ENCODE data around the gene MFAP3. TPM values are rescaled to one million over a fixed set of nuclear protein-coding genes. Genes with fewer than 3 reads are reported as not detected.

Gene MFAP3
- total and polyA plus RNA-seq, 2 of the 13 experiments (the other 11 are each of a cell fraction or from before 2014, with no cell fraction given): 12.1 to 28.3 TPM

DNA sequence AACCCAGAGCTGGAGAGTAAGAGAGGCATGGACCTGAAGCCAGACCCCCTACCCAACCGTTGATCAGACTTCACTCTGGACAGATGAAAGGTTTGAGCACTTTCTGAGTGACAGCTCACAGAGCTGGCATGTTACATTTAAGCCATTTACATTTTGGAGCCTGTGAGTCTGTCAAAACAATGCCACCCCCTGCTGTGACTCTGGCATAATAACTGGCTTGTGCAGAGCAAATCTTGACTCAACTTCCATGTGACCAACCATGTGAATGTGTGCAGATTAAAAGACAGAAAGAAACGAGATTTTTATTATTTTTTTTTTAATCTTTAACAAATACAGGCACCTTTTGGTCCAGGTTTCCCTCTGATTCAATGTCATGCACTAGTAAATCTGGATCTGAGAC, 48.5 kb downstream of the MFAP3 start:
- in situ Hi-C loops (cut with HindIII; ENCODE audit: extremely low pct_ligation_motif_present, low pct_unique_long_range_greater_than_20kb): no loop called here
- no peak for DNase-seq (ENCODE audit: low spot score)

DNA sequence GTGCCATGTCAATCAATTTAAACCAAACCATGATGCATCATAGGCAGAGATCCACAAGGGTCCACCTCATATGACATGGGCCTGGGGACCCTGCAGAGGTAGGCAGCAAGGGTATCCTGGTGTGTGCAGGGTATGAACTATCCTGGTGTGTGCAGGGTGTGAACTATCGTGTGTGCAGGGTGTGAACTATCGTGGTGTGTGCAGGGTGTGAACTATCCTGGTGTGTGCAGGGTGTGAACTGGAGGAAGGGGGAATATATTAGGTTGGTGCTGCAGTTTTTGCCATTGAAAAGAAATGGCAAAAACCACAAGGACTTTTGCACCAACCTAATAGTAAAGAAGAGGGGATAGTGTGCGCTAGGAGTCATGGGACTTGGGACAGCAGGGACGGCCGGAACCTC, 50.0 kb downstream of the MFAP3 start:
- WGBS (ENCODE audit: low lambda C conversion rate): 37% methylated on average over 5 of the region's 5 CpGs
- Histone ChIP-seq H3K9me3 (ENCODE audit: low read length) (no peaks in the 10 kb centered on the region), H3K79me2 (ENCODE audit: insufficient read depth, low read length) (no peaks in the 10 kb centered on the region), H3K36me3 (replicated peaks in 1 of 2; ENCODE audit: control insufficient read depth in 1 of 2, insufficient read depth in 2 of 2, low read length in 2 of 2) (no peaks in the 10 kb centered on the region), H2AFZ (ENCODE audit: low read length) (no peak overlapping the region), H3K9ac (ENCODE audit: insufficient read depth, low read depth, low read length) (no peak overlapping the region), H3K27me3 (ENCODE audit: control insufficient read depth in 1 of 2, insufficient read depth in 2 of 2, low read length in 2 of 2) (peaks cover 2 to 21% of the 10 kb centered on the region in 2 experiments; a peak in 3 of 5 replicates), H3K4me2 (ENCODE audit: low read depth, low read length) (no peak overlapping the region), H3K4me1 (ENCODE audit: insufficient read depth, low read length) (no peaks in the 10 kb centered on the region), H3K27ac (ENCODE audit: extremely low read length, insufficient read depth, low read length) (no peak overlapping the region), H4K20me1 (ENCODE audit: insufficient read depth, low read length) (no peaks in the 10 kb centered on the region), H3K4me3 (replicated peaks in 1 of 3; ENCODE audit: insufficient read depth in 1 of 3, low read depth in 2 of 3, low read length in 3 of 3) (no peak overlapping the region)
- in situ Hi-C loops (cut with HindIII; ENCODE audit: extremely low pct_ligation_motif_present, low pct_unique_long_range_greater_than_20kb) (no loop called here), intact Hi-C loops (cut with micrococcal nuclease; ENCODE audit: unreplicated experiment) (no loop called here)
- TF ChIP-seq ZKSCAN1 (IDR thresholded peaks at IDR 0.05; ENCODE audit: low read length) (no peak), BRCA1 (CRISPR knock-in tag; IDR thresholded peaks at IDR 0.05) (no peak)
- TF ChIP-seq, protein P1, sequence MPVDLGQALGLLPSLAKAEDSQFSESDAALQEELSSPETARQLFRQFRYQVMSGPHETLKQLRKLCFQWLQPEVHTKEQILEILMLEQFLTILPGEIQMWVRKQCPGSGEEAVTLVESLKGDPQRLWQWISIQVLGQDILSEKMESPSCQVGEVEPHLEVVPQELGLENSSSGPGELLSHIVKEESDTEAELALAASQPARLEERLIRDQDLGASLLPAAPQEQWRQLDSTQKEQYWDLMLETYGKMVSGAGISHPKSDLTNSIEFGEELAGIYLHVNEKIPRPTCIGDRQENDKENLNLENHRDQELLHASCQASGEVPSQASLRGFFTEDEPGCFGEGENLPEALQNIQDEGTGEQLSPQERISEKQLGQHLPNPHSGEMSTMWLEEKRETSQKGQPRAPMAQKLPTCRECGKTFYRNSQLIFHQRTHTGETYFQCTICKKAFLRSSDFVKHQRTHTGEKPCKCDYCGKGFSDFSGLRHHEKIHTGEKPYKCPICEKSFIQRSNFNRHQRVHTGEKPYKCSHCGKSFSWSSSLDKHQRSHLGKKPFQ (CRISPR knock-in tag; IDR thresholded peaks at IDR 0.05; ENCODE audit: insufficient replicate concordance): peak; percentile 37
- CTCF ChIA-PET (ENCODE audit: low intra/inter-chr PET ratio, low total read pairs): no interaction called here
- FAIRE-seq (no peak), DNase-seq (ENCODE audit: low spot score) (no peak), ATAC-seq (no peak)
- POLR2A ChIA-PET: no interaction called here
- no TSS peak for BruUV-seq (replicated peaks)

More for the DNA sequence above, 48.5 kb downstream of the MFAP3 start:
- no peaks in the 10 kb centered on the region for H3K79me2 ChIP-seq (ENCODE audit: insufficient read depth, low read length)
- H3K27ac ChIP-seq (ENCODE audit: extremely low read length, insufficient read depth, low read length): no peak overlapping the region
- ATAC-seq (no peak), FAIRE-seq (no peak)
- H2AFZ ChIP-seq (ENCODE audit: low read length): no peak overlapping the region
- no peaks in the 10 kb centered on the region for H3K9me3 ChIP-seq (ENCODE audit: low read length)
- H4K20me1 ChIP-seq (ENCODE audit: insufficient read depth, low read length): no peaks in the 10 kb centered on the region
- H3K36me3 ChIP-seq (replicated peaks in 1 of 2; ENCODE audit: control insufficient read depth in 1 of 2, insufficient read depth in 2 of 2, low read length in 2 of 2): no peaks in the 10 kb centered on the region
- CTCF ChIA-PET (ENCODE audit: low intra/inter-chr PET ratio, low total read pairs): no interaction called here
- intact Hi-C loops (cut with micrococcal nuclease; ENCODE audit: unreplicated experiment): no loop called here
- H3K9ac ChIP-seq (ENCODE audit: insufficient read depth, low read depth, low read length): no peak overlapping the region
- no peak for TF ChIP-seq ONECUT2 (CRISPR knock-in tag; IDR thresholded peaks at IDR 0.05)
- no peak for TF ChIP-seq ZNF652 (CRISPR knock-in tag; IDR thresholded peaks at IDR 0.05; ENCODE audit: borderline replicate concordance, low read depth)
- no peak for TF ChIP-seq RNF2 (conservative IDR thresholded peaks at IDR 0.05; ENCODE audit: low read depth)
- TF ChIP-seq ZNF329 (CRISPR knock-in tag; IDR thresholded peaks at IDR 0.05; ENCODE audit: low read depth): no peak
- no peak for TF ChIP-seq ZNF563 (CRISPR knock-in tag; IDR thresholded peaks at IDR 0.05)
- no peak for TF ChIP-seq HNF4A (CRISPR knock-in tag; IDR thresholded peaks at IDR 0.05)
- no peak for TF ChIP-seq HNF4G (IDR thresholded peaks at IDR 0.05; ENCODE audit: borderline replicate concordance, low read depth, low read length)
- TF ChIP-seq HNF4G (CRISPR knock-in tag; IDR thresholded peaks at IDR 0.05; ENCODE audit: borderline replicate concordance, low read depth): no peak
- TF ChIP-seq ZNF33A (CRISPR knock-in tag; IDR thresholded peaks at IDR 0.05; ENCODE audit: borderline replicate concordance): no peak
- POLR2A ChIA-PET: no interaction called here
- WGBS (ENCODE audit: low lambda C conversion rate): 0% methylated on average over 2 of the region's 2 CpGs
- no peak overlapping the region for H3K4me3 ChIP-seq (replicated peaks in 1 of 3; ENCODE audit: insufficient read depth in 1 of 3, low read depth in 2 of 3, low read length in 3 of 3)
- no TSS peak for BruUV-seq (replicated peaks)
- peaks cover 2 to 24% of the 10 kb centered on the region in 2 experiments; a peak in 3 of 5 replicates for H3K27me3 ChIP-seq (ENCODE audit: control insufficient read depth in 1 of 2, insufficient read depth in 2 of 2, low read length in 2 of 2)
- H3K4me2 ChIP-seq (ENCODE audit: low read depth, low read length): no peak overlapping the region
- no peaks in the 10 kb centered on the region for H3K4me1 ChIP-seq (ENCODE audit: insufficient read depth, low read length)
